Stimulated activated CD8-positive, alpha-beta memory T cell treated with anti-CD3 and anti-CD28 coated beads, Interleukin-4, amount 100 ng/mL, for 4 hours (primary cell): ENCODE measurements around the gene PER2.

Source experiments
- DNase-seq, 2 donors: peaks; one replicate each; pipeline ENCODE4 v3.0.0-alpha.2; 2020; ENCODE audit warnings: low read depth in 2 of 2, low spot score in 1 of 2

PER2 gene

DNA sequence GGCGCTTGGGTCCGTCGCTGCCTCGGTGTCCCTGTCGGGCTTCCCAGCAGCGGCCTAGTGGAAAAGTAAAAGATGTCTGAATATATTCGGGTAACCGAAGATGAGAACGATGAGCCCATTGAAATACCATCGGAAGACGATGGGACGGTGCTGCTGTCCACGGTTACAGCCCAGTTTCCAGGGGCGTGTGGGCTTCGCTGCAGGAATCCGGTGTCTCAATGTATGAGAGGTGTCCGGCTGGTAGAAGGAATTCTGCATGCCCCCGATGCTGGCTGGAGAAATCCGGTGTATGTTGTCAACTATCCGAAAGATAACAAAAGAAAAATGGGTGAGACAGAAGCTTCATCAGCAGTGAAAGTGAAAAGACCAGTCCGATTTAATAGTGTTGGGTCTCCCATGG, 56.6 kb downstream of the PER2 start:
- DNase-seq: no peak

GRCh38 chr2:238231251-238231793, 57.1 kb downstream of the PER2 start:
- peak; percentile 42 to 60 for DNase-seq

GRCh38 chr2:238230699-238231098, 57.7 kb downstream of the PER2 start:
- no peak for DNase-seq

DNA sequence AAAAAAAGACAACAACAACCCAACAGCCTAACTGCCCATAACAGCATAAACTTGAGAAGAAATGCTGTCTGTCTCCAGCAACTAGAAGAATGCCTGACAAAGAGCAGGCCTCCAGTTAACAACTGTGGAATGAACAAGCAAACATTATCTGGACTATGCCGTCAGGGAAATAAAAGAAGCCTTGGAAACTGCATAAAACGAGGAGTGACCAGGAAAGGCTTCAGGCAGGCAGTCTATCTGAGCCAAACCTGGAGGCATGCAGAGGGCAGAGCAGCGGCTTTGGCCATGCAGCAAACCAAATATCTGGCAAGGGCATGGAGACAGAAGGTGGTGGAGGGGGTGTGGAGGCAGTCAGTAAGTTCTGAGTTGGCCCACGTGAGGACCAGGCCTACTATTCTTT, 59.7 kb downstream of the PER2 start:
- DNase-seq: no peak

DNA sequence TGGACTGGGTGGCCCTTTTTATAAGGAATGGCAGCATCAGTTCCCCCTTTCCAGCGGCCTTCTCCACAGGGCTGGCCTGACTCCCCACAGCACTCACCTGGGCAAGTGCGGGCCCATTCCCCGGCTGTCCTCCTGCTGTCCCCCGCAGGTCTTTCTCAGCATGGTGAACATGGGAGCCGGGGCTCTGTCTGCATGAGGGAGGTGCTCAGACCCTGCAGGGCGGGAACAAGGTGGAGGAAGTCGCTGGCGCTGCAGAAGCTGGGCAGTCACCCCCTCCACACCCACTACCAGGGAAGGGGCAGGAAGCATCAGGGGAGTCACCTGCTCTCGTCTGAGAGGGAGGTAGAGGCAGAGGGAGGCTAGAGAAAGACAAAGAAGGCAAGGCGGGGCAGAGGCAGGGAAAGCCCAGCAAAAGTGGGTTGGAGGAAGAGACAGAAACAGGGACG, 60.8 kb downstream of the PER2 start:
- DNase-seq: no peak

GRCh38 chr2:238226698-238227586, 61.5 kb downstream of the PER2 start:
- no peak for DNase-seq

GRCh38 chr2:238225911-238226697, 62.3 kb downstream of the PER2 start:
- DNase-seq: no peak

DNA sequence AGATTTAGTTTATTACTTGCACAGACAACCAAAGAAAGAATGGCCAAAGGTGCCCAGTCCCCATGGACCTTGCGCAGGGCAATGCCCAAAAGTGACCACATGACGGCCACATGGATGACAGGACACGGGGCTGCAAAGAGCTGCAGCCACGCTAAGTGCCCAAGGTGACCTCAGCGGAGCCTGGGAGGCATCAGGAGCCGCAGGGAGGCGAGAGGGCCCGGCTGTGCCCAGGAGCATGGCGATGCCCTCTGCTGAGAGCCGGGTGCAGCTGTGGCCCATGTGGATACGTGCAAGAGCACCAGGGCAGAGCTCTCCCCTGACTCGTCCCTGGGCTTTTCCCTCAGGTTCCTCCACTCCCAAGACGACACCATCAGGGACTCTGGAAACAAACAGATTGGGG, 63.3 kb downstream of the PER2 start:
- no peak for DNase-seq

DNA sequence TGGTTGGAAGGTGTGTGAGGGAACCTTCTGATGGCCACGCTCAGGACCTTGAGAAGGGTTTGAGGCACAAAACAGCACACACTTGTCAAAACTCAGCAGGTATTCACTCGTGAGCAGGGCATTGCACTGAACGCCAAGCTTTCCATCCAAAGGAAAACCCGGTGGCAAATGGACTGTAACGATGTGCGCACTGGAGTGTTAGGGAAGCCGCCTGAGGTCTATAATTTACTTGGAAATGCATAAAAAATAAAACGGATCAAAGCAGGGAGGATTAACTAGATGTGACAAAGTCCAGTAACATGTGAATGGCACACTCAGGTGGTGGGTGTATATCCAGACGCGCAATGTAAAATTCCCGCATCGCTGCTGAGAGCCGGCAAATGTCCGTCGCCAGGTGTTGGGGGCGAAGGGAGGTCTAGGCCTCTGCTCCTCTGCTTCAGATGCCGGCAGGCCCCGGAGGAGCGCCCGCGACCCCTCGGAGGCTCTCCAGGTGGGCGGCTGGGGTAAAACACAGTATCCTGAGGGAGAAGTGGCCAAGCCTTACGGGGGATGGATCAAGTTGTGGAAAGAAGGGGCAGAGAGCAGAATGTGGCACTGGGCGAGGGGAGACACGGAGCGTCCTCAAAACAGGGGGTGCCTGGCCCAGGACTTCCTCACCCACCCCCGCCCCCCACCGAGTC, 63.9 kb downstream of the PER2 start:
- DNase-seq: no peak

DNA sequence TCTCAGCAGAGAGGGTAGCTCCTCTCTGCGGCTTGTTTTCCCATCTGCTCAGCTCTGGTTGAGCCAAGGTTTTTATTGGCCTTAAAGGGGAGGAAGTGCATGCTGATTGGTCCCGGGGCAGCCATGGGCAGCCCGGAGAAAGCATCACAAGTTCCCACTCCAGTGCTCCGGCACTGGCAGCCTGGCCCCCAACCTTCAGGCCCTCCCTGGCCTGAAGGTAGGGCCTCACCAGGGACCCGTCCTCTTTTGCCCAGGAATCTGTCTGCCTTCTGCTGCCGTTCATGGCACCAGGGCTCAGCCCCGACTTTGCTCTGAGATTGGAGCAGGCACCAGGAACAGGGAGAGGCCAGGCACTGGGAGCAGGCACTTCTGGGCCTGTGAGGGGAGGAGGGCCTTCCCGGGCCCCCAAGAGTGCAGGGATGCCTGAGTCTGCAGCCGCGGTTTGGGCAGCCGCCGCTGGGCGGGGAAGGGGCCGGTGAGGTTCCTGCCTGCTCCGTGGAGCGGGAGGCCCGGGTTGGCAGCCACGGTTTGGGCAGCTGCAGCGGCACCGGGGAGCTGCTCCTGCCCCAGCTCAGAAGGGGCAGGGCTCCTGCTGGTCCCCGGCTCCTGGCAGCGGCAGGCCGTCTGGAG, 67.4 kb downstream of the PER2 start:
- no peak for DNase-seq

DNA sequence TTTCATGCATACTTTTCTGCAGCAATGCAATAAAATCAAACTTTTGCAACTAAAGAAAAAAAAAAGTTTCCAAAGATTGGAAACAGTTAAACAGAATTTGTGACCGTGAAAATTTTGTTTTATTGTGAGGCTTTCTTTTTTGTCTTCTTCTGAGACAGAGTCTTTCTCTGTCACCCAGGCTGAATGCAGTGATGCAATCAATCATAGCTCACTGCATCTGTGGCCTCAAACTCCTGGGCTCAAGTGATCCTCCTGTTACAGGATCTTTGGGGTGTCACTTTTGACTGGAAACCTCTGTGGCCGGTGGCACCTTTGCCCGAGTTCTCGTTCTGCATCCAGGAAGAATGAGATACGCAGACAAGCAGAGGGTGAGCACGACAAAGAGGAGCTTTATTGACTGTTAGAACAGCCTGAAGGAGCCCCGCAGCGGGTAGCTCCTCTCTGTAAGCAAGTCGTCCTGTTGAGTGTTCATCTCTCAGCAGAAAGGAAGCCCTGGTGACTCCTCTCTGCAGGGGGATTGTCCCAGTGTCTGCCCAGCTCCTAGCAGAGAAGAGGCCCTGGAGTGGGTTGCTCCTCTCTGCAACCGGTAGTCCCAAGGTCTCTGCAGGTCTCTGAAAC, 68.0 kb downstream of the PER2 start:
- DNase-seq: no peak

DNA sequence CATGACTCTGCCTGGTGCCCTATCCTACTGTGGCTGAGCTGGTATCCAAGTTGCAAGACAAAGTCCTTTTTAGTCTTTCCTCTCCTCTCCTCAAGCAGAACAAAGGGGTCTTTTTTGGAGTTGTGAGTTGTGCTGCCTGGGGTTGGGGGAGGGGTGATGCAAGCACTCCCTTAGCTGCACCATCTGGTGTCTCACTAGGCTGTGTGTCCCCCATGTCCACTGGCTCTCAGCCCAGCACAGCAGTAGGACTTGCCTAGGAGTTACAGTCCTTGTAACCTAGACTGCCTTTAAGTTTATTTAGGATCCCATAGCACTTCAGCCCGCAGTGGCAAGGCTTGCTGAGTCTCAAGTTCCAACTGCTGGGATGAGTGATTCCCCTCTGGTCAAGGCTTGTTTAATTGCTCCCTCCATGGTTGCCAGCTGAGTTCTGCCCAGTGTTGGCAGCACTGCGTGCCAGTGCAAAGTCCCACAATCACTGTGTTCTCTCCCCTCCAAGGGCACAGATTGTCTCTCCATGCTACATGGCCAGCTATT, 71.7 kb downstream of the PER2 start:
- no peak for DNase-seq

- no peak for DNase-seq
Measured at GRCh38 chr2:238207006-238207405, 81.4 kb downstream of the PER2 start.

DNA sequence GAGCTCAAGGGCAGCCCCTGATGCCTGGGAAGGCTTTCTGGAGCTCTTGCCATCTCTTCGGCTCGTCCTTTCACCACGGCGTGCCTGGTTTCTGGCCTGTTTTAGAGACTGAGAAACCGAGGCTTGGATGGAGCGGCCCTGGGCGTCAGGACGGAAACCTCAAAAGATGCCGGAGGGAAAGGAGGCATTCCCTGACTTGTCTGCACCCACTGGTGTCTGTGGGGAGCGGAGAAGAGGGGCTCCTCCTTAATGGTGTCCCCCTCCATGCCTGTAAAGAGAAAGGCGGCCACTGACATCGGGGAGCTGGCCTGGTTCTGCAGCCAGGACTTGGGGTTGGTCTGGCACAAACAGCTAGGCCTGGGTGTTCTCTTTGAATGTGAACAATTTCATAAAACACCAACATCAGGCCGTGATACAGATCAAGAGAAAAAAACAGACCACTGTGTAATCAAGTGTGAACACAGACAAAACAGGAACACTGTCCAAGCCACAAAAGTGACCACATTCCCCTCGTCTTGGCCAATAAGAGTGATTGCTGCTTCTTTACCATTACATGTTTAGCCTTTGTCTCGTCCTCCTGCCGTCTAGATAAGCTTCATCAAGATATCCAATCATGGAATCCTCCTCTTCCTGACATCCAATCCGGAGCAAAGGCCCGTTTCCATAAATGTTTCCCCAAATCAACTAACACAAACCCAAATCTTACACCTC, 84.3 kb downstream of the PER2 start:
- no peak for DNase-seq

GRCh38 chr2:238203094-238203972, 85.1 kb downstream of the PER2 start, which contains the start of gene ILKAP:
Gene ILKAP, minus strand, starts transcription at chr2:238203695. Its CDS starts 142 bp downstream, at chr2:238203553.
- DNase-seq: peak; percentile 70 to 77

DNA sequence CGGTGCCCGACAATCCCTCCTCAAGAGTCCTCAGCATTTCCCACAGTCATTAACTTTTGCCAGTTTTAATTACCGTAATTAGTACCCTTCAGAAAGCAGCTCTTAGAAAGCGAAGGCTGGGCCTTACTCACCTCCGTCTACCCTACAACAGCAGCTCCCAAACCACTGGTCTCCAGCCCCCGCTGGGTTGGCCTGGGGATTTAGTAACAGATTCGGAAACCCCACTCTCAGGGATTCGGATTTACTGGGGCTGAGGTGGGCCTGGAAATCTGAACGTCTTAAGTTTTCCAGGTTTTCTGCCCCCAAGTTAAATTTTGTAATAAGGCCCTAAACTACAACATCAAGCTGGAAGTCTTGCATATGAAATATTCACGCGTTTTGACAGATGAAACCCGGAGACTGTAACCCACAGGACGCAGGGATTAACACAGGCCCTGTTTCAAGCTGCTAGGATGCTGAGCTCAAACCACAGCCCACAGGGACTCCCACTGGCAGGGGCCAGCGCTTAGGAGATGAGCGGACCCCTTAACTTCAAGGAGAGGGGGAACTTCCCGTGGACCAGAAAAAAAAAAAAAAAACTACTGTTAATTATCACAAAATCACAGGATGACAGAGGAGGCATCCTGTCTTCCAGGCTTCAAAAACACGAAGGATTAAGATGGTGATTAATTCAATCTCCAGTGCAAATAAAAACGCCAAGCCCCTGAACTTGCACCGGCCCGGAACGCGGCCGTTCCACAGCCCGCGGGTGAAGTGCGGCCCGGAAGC, 85.9 kb downstream of the PER2 start:
- no peak for DNase-seq
